Measurements from ENCODE around the gene MBTPS1.

The MBTPS1 gene

GRCh38 chr16:84048871-84049270, 67.9 kb downstream of the MBTPS1 start:
- no peak for DNase-seq

GRCh38 chr16:84048270-84048669, 68.5 kb downstream of the MBTPS1 start:
- no peak for DNase-seq

DNA sequence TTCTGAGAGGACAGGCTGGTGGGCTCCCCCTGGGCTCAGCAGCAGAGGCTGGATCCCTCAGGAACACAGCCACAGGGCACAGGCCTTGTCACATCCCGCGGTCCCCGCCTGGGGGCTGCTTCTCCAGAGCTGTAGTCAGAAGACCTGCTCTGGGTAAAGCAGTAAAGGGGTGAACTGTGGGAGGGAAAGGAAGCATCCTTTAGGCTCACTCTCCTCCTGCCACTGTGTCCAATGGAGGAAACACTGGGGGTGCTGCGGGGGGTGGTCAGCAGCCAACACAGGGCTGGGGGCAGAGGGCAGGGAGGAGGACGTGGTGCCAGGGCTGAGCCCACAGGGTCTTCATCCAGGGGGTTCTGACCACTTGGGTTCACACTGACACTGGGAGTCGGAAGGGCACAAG, 69.1 kb downstream of the MBTPS1 start:
- DNase-seq, result no peak

DNA sequence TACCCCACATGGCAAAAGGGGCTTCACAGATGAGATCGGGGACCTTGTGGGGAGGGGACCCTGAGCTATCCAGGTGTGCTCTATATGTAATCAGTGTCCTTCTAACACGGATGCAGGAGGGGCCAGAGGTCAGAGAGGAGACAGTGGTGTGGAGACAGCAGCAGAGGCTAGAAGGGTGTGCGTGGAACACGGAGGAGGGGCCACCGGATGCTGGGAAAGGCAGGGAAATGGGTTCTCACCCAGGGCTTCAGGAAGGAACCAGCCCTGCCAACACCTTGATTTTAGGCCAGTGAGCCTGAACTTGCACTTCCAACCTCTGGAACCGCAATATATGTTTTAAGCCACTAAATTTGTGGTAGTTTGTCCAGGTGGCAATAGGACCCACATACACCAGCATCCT, 69.5 kb downstream of the MBTPS1 start:
- no peak for DNase-seq

DNA sequence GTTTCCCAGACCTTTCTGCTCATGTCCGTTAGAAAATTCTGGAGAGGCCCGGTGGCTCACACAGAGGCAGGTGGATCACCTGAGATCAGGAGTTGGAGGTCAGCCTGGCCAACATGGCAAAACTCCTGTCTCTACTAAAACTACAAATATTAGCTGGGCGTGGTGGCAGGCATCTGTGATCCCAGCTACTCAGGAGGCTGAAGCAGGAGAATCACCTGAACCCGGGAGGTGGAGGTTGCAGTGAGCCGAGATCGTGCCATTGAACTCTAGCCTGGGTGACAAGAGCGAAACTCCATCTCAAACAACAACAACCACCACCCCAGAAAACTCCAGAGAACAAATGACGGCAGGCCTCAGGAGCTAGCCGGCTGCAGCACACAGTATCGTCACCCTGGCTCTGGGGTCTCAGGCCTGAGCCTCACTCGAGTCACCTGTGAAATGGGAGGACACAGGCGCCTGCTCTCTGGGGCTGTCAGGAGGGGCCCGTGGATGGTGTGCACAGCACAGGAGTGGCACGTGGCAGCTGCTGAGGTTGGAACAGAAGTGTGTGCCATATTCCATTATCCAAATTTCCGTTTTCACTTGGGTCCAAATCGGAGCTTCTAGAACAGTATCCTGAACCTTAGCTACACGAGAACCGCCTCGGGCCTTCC, 70.8 kb downstream of the MBTPS1 start:
- no peak for DNase-seq

DNA sequence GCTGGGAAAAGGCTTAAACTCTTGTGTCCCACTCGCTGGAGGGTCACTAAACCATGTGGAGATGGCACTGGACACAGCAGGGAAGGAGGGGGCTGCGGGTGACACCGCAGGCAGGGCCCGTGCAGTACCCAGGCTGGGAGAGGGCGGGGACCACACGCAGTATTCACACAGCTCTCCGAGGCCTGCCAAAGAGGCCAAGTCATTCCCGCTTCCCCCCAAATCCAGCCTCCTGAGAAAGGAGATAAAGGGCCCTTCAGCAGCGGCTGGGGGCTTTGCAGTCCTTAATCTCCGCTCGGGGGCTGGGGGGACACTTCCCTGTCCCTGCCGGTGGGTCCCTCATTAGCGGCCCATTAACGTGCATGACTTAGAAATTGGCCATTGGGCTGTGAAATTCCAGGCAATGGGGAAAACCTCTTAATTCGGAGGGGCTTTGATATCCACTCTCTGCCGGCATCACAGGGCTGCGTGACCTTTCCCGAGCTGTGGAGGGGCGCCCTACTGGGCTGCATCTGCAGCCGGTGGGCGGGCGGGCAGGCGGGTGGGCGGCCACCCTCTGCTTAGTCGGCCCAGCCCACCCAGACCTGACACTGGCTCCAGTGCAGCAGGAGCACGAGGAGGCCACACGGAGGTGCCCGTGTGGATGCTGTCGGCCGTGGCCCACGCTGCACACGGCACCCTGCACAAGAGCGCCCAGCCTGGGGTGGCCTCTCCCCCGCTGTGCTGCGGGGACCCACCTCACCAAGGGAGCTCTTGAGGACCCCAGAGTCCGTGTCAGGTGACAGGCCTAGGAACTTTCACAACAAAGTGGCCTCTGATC, 71.5 kb downstream of the MBTPS1 start:
- DNase-seq, result no peak

GRCh38 chr16:84044118-84044488, 72.6 kb downstream of the MBTPS1 start:
- no peak for DNase-seq

DNA sequence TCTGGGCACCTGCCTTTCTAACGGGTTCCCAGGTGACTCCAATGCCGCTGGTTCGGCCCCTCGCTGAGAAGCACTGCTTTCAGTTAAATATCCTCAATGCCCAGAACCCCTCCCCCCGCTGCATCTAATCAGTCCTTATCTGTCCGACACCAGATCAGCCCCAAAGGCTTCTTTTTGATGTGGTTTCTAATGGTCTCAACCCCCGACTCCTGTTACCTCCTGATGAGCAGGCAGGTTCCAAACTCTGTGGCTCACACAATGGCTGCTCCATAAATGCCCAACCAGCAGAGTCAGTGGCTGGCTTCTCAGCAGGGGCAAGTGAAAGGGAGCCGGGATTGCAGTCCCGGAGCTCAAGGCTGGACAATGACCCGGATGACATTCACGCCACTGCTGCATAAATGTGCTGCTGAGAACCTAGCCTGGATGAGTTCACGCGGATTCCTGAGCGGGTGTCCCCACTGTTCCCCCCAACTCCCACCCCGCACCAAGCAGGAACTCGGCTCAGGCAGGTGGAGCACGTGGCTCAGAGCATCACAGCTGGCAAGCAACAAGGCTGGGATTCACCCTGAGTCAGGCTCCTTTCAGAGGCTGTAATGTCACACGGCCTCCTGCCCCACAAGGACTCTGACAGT, 73.1 kb downstream of the MBTPS1 start:
- DNase-seq, result no peak

DNA sequence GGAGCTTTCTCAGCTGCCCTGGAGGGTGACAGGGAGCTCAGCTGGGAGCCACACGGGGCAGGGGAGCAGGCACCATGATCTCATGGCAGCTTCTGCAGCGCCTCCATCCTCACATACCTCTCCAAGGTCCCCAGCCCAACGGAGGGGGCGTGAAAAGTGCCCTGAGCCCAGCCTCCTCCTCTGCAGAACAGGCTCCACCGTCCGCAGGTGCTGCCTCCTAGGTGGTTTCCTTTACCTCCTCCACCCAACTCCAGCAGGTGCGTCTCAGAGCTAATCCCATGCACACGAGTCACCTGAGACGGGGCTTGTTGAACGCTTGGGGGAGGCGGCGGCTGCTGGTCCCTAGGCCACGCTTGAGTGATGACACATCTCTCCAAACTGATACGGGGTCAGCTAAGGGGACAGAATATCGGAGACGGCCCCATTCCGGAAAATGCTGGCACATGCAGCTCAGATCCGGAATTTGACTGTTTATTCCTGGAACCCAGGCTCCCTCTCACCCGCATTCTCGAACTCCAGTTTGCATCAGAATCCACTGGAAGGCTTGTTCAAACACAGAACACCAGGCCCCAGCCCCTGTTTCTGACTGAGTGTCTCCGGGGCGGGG, 73.8 kb downstream of the MBTPS1 start:
- peak; percentile 60 for DNase-seq

DNA sequence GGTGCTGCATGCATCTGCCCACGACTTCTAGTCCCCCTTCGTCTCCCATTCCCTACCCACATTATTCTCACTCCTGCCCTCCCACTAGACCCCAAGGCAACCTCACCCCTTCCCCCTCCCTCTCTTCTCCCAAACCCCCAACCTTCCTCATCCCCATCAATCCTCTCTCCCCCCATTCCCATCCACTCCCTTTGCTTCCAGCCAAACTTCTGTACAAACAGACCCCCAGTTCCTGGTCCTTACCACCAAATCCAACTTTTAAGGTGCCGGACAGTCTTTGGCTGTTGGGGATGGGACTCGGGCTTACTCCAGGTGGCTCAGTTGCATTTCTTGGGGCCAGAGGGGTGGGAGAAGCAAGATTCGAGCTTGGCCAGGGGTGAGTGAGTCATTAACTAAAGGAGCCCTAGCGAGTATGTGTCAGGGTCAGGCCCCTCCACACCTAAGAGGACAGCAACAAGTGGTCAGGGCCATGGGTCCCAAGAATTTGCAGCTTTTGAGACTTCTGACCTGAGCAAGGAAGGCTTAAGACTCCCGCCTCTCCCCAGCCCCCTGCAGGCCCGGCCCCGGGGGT, 74.3 kb downstream of the MBTPS1 start, which contains the start of gene SLC38A8:
Gene SLC38A8 (minus strand): TSS at position 488 of the 571 bp plus-strand sequence. CDS start 638 bp downstream, outside the sequence.
- DNase-seq, result no peak

DNA sequence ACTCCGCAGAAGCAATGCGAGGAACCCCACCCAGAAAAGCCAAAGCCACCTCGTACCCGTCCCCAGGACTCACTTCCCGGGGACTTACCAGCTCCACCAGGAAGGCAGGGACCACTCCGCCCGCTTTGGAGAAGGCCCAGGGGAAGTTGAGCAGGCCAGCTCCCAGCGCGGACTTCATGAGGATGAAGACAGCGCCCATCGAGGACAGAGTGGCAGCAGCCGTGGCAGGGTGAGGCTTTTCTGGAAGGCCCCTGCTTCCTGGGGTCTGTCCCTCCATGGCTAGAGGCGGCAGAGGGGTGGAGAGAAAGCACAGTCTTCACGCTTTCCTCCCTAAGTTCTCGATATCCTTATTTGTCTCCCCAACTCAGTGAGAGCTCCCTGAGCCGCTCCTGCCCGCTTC, 74.9 kb downstream of the MBTPS1 start:
- no peak for DNase-seq

GRCh38 chr16:84040823-84041820, 75.6 kb downstream of the MBTPS1 start:
- no peak for DNase-seq

DNA sequence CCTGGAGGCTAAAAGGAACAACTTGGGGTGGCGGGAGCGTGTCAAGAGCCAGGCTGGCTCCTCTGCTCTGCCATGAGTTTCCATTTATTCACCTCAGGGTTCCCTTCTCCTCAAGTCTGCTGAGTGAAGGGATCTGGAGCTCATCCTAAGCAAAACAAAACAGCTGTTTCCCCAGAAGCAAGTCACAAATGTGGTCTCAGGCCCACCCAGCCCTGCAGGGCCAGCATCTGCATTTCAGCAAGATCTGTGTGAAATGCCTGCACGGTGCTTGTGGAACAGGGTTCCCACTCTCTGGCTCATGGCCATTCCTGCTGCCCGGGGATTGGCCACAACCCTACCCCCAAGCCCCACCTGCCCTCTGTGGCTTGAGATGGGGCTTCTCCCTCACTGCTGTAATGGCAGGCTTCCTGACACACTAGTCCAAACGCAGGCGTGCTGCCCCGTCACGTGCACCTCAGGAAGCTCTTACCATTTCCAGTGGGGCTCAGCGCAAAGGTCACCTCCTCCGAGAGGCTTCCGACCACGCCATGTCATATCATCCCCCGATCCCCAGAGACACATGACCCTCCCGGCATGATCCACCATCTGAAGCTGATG, 76.4 kb downstream of the MBTPS1 start:
- no peak for DNase-seq

DNA sequence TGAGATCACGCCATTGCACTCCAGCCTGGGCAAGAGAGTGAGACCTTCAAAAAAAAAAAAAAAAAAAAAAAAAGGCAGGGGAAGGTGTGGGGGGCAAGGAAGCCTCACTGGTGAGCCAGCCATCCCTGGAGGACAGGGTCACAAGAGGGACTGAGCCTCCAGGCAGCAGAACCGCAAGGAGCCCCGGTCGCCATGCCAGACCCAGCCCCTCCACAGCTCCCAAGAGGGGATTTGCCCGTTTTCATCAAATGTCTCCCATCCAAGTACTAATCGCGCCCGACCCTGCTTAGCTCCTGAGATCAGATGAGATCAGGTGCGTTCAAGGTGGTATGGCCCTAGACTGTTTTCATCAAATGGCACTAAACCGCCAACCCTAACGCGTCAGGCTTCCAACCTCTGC, 77.0 kb downstream of the MBTPS1 start:
- DNase-seq, result no peak

DNA sequence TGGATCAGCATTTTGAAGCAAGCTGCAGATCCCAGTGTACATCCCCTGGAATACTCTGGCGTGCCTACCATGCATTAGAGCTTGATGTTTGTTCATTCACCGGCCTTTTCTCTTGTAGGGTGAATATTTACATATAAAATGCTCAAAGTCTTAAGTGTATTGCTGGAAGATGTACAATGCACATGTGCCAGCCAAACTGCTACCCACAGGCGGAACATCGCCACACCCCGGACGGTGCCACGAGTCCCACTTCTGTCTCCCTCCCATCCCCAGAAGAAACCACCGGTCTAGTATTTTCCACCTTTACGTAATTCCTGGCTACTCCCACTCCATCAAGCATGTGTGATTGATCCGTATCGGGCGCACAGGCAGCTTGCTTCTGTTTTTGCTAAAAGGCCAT, 78.3 kb downstream of the MBTPS1 start:
- no peak for DNase-seq

DNA sequence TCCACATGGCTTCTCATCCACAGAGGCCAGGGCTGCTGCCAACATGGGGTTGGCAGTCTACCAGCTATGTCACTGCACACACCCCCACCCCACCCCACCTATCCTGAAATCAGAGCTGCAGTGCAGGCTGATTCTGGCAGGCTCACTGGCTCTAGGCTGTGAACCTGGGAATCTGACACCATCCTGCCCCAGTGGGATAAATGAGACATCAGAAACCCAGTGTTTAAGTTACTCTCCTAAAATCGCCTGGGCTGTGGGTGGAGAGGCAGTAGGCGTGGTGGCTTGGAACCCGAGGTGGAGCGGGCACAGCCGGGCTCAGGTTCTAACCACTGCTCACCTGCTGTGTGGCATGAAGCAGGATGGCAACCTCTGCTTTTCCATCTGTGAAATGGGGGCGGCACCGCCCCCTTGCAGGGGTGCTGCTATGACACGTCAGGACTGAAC, 79.7 kb downstream of the MBTPS1 start:
- no peak for DNase-seq

- DNase-seq, result no peak
These were observed 80.6 kb downstream of the MBTPS1 start for GRCh38 chr16:84036131-84036530.

GRCh38 chr16:84034516-84034915, 82.2 kb downstream of the MBTPS1 start:
- DNase-seq, result no peak

- DNase-seq, result no peak
These were observed 83.2 kb downstream of the MBTPS1 start for GRCh38 chr16:84033251-84034195.

All from NCI-H187 treated with DMSO at 0.1 percent for 48 hours (cell line).